ENCODE measurements around the gene CDH4.

CDH4 gene

GRCh38 chr20:61662968-61663331, 410.9 kb downstream of the CDH4 start:
- DNase-seq: no peak

DNA sequence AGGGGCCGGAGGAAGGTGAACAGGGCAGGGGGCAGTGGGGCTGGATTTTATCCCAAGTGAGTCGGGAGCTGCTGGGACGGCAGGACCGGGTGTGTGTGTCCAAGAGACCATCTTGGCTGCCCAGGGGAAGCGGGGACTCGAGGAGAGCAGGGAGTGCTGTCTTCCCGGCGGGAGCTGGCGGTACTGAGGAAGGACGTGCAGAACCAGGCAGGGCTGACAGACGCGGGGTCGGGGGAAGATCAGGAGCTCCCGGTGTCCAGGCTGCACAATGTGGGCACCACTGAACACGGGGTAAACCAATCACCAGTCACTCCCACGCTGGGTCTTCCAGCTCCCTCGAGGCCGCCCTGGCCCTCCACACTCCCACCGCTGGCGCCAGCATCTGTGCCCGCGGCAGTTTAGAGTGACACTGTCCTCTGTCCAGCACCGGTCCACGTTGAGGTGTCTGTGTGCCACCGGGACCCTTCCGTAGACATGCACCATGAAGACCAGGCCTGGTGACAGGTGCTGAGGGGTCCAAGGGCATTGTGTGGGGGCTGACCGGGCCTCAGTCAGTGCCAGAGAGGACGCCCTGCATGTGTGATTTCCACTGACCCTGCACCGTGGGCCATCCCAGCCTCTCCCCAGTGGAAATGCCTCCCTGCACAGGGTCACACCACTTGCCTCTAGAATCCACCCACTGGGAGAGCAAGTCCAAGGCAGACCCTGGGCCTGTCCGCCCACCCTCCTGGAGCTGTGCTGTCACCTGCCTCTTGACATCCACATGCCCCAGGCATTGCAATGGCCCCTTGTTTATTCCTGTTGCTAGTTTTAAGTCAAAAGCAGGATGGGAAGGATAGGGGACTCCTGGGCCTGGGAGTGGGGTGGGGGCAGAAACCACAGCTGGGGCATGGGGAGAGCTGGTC, 411.7 kb downstream of the CDH4 start:
- no peak for DNase-seq

DNA sequence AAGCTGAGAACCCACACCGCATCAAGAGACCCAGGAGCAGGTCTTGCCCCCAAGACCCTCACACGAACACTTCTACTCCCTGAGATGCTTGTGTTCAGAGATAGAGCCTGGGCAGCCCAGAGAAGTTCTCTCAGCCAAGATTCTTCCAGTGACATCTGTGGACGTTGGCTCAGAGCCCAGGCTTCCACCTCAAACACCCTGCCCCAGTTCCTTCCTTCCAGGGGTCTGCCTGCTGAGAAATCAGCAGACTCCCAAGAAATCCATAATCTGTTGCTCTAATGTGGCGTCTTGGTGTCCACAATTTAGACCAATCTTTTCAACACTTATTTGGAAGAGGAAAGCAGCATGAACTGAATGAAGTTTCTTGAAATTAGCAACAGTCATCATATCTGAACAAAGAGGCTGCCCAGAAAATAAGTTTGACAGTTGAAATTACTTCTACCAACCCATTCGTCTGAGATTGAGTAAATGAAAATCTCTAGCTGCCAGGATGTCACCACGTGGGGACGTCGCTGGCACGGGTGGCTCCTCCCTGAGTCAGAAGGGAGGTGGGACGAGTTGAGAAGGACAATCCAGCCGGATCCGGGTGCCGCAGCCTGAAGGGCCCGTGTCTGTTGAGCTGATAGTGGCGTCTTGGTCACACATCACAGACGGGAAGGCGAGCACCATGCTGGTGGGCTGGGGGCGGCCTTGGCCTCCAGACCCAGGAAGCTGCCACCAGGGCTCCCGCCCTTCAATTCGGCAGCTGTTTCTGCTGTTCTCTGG, 412.7 kb downstream of the CDH4 start:
- no peak for DNase-seq

GRCh38 chr20:61665528-61666470, 413.7 kb downstream of the CDH4 start:
- no peak for DNase-seq

- DNase-seq: no peak
Observed at GRCh38 chr20:61666471-61666832, 414.4 kb downstream of the CDH4 start.

GRCh38 chr20:61667056-61667792, 415.2 kb downstream of the CDH4 start:
- no peak for DNase-seq

- no peak for DNase-seq
Observed at GRCh38 chr20:61668065-61668650, 416.1 kb downstream of the CDH4 start.

DNA sequence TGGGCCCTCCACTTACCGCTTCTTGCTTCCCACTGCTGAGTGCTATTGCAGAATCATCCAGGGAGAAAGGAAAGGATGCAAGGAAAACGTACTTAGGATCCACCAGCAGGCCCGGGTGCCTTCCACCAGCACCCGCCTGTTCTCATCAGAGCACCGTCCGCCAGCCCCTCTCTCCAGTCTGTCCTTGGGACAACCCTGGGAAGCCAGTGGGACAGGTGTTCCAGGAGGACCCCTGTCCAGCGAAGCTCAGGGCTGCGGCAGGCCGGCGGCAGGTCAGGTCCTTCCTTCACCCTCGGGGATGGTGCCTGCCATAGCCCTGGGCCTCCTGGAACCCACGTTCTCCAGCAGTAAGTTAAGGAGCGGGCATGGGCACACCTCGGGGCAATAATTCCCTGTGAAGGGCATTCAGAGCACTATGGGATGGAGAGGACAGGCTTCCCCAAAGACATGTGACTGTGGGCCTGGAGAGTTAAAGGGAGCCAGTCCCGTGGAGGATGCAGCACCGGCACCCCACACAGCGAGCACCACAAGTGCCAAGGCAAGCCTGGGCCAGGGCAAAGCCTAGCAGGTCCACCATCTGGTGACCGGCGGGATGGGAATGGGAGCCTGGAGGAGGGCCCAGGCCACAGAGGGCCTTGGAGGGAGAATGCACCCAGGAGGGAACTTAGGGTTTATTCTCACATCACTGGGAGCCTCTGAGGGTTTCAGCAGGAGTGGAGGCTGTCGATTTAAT, 416.9 kb downstream of the CDH4 start:
- DNase-seq: no peak

DNA sequence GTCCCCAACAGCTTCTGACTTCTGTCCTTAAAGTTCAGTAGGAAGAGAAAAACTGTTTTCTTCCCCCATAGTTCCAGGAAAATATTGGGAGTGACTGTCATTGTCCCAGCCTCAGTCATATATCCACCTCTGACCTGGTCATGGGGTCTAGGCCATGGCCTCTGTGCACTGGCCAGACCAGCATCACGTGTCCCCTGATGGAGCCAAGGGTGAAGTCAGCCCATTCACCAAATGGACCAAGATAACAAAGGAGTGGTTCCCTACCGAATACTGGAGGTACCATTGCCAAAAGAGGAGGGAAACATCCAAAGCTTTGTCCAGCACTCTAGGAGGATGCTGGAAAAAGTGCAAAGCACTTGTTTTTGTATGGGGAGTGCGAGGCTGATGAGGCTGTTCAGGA, 418.2 kb downstream of the CDH4 start:
- DNase-seq: no peak

- no peak for DNase-seq
Observed at GRCh38 chr20:61671559-61671958, 419.5 kb downstream of the CDH4 start.

DNA sequence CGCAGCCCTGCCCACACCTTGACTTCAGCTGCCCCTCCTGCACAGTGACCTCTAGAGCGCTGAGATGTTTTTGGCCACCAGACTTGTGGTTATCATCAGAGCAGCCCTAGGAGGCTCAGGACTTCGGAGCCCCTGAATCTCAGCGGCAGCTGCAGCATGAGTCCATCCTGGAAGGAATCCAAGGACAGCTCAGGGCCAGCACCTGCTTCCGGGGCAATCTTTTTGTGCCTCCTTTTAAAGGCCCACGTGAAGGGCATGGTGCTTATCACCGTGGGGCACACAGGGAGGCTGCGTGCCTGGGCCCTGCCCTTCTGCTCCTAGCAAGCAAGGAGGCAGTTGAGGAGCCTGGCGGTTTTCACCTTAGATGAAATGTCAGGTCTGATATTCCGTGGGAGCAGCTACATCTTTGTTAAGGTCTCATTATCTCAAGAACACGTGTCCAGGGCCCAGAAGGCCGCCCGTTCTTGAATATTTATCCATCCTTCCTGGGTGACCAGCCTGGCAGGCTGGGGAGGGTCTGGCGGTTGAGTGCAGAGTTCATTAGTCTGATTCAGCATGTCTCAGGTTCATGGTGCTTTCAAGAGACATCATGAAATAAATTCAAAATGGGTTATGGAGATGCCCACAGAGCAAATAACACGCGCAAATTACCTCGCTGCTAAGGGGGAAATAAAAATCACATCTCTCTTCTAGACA, 421.2 kb downstream of the CDH4 start:
- no peak for DNase-seq

GRCh38 chr20:61674121-61674520, 422.1 kb downstream of the CDH4 start:
- no peak for DNase-seq

DNA sequence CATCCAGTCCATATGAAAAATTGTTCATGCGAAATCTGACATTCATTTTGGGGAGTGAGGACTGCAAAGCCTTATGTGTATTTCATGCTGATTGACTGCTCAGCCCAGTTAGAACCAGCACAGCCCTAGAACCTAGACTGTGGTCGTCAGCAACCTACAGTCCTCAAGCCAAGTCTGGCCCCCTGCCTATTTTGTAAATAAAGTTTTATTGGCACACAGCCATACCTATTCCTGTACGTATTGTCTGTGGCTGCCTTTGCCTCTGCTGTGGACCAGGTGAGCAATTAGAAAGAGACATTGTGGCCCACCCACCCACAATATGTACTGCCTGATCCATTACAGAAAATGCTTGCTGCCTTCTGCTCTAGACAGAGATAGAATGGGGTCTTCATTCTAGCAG, 422.6 kb downstream of the CDH4 start:
- no peak for DNase-seq

GRCh38 chr20:61677928-61678327, 425.9 kb downstream of the CDH4 start:
- DNase-seq: no peak

DNA sequence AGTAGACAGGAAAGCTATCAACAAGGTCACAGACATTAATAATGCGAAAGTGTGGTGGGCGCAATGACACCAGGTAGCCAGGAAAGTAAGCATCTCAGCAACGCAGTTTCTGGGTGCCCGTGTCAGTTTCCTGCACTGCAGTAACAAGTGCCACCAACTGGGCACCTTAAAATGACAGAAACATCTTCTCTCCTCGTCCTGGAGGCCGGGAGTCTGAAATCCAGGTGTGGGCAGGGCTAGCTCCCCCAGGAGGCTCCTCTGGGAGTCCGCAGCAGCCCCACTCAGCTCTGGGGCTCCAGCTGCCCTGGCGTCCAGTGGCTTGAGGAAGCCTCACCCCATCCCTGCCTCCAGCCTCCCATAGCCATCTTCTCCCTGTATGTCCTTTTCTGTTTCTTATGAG, 426.4 kb downstream of the CDH4 start:
- no peak for DNase-seq

GRCh38 chr20:61679473-61679872, 427.4 kb downstream of the CDH4 start:
- no peak for DNase-seq

- DNase-seq: no peak
Observed at GRCh38 chr20:61680096-61680495, 428.0 kb downstream of the CDH4 start.

DNA sequence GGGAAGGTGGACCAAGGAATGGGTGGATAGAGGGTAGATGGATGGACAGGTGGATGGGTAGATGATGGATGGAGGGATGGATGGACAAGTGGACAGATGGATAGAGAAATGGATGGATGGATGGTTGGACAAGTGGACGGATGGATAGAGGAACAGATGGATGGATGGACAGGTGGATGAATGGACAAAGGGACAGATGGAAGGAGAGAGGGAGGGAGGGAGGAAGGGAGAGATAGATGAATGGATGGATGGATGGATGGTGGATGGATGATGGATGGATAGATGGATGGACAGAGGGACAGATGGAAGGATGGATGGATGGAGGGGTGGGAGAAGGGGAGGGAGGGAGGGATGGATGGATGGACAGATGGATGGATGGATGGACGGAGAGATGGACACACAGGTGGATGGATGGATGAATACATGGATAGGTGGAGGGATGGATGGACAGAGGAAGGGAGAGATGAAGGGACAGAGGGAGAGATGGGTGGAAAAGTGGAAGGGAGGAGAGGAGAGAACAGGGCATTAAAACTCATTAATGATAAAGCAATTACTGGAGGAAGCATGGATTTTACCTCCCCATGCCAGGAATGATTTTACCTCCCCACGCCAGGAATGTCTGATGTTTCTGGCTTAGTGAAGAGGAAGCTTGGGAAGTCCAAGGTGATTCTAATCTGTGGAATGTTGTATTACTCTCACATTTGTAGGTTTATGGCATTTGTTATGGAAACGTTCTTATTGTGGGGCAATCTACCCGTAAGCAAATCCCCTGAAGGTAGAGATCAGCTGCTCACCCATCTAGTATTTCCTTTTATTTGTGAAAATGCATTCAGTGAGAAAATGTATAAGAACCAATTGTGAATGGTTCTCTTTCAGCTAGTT, 430.3 kb downstream of the CDH4 start:
- DNase-seq: no peak

DNA sequence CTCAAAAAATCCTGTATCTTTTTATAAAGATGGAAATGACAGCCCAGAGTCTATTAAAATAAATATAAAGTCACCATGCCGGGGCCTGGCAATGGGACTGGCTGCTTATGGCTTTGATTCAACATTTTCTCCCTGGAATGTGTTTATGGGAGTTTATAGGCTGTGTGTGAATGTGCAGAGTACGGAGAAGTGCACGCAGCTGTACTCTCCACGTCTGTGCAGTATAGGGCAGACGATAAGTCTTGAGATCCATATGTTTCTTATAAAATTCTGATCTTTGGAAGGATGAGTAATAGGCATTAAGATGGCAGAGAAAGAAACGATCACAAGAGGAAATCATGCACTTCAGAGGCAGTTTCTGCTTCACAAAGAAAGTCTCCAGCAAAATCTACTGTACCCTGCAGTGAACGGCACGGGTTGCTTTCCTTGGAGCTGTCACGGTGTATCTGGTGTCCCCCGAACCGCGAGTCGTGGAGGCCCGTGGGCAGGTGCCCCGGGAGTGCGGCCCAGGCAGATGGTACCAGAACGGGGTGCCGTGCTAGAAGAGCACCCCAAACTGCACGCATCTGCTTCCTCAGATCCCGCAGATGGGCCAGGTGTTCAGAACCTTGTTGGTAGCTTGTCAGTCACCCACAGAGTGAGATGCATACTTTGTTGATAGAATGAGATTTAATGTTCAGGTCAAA, 431.1 kb downstream of the CDH4 start:
- DNase-seq: no peak
